Measurements from ENCODE around the gene CYP3A4.
"Not testable (repeated sequence)": the region's sequence is repeated elsewhere in the genome, so short reads cannot be mapped to it uniquely, and the experiment has no call there.

- not testable (repeated sequence) for TF ChIP-seq CTCF (IDR thresholded peaks at IDR 0.05; ENCODE audit: low read depth, low read length, poor library complexity, severe bottlenecking); EZH2phosphoT487 (IDR thresholded peaks at IDR 0.05; ENCODE audit: borderline replicate concordance, low read length)
Observed at GRCh38 chr7:99785654-99786053, 1.7 kb upstream of the CYP3A4 start.
